Mesothelial cell of epicardium (in vitro differentiated cells): ENCODE measurements around the gene ANKRD39. TPM values are rescaled to one million over a fixed set of nuclear protein-coding genes. Genes with fewer than 3 reads are reported as not detected.

Experiments
- DNase-seq, 2 experiments: peaks; one replicate each; pipeline ENCODE4 v3.0.0; 2021; ENCODE audit warnings: low spot score in 2 of 2; ENCODE audit not compliant: unreplicated experiment in 2 of 2
- H3K27ac Mint-ChIP-seq: 2 replicates; pipeline ENCODE4 v1.8.0; 2021; ENCODE audit warnings: mixed read lengths
- H3K27me3 Mint-ChIP-seq: 2 replicates; pipeline ENCODE4 v1.8.0; 2021; ENCODE audit warnings: low read depth, mixed read lengths
- H3K36me3 Mint-ChIP-seq: 2 replicates; pipeline ENCODE4 v1.8.0; 2021; ENCODE audit warnings: mixed read lengths
- H3K4me1 Mint-ChIP-seq: 2 replicates; pipeline ENCODE4 v1.8.0; 2021; ENCODE audit warnings: mixed read lengths
- H3K4me3 Mint-ChIP-seq: 2 replicates; pipeline ENCODE4 v1.8.0; 2021; ENCODE audit warnings: mild to moderate bottlenecking, moderate library complexity, mixed read lengths
- H3K9me3 Mint-ChIP-seq: 2 replicates; pipeline ENCODE4 v1.8.0; 2021; ENCODE audit warnings: mixed read lengths
- CTCF ChIP-seq: fragments of 200-600 bp; sonication (generic); IDR thresholded peaks from one replicate; pipeline ENCODE4 v1.5.0; 2021; ENCODE audit warnings: antibody characterized with exemption; ENCODE audit not compliant: unreplicated experiment
- total RNA-seq: library from RNA; stranded (reverse); gene quantifications from 3 replicates; pipeline ENCODE4 v1.2.1, GENCODE V29; 2021

The ANKRD39 gene
- total RNA-seq, 1 donor from 2014 or later: 17.4 TPM

- TF ChIP-seq CTCF: no peak
- DNase-seq: no peak
- Mint-ChIP-seq H3K27ac (peak overlapping the region; percentile 37), H3K27me3 (no peaks in the 10 kb centered on the region), H3K9me3 (no peaks in the 10 kb centered on the region), H3K4me1 (peaks cover 70% of the 10 kb centered on the region), H3K36me3 (no peaks in the 10 kb centered on the region), H3K4me3 (no peak overlapping the region)
These were observed 26.7 kb upstream of the ANKRD39 start for GRCh38 chr2:96884299-96885094.

- Mint-ChIP-seq H3K27ac (no peak overlapping the region), H3K4me3 (no peak overlapping the region), H3K27me3 (no peaks in the 10 kb centered on the region), H3K9me3 (no peaks in the 10 kb centered on the region), H3K4me1 (peaks cover 62% of the 10 kb centered on the region), H3K36me3 (no peaks in the 10 kb centered on the region)
- DNase-seq: no peak
- no peak for TF ChIP-seq CTCF
These were observed 25.5 kb upstream of the ANKRD39 start for GRCh38 chr2:96883306-96883705.

GRCh38 chr2:96882906-96883305, 25.1 kb upstream of the ANKRD39 start:
- DNase-seq: no peak
- H3K9me3 Mint-ChIP-seq: no peaks in the 10 kb centered on the region
- H3K36me3 Mint-ChIP-seq: no peaks in the 10 kb centered on the region
- no peak overlapping the region for H3K27ac Mint-ChIP-seq
- peaks cover 62% of the 10 kb centered on the region for H3K4me1 Mint-ChIP-seq
- H3K4me3 Mint-ChIP-seq: no peak overlapping the region
- TF ChIP-seq CTCF: no peak
- H3K27me3 Mint-ChIP-seq: no peaks in the 10 kb centered on the region

GRCh38 chr2:96882230-96882629, 24.4 kb upstream of the ANKRD39 start:
- Mint-ChIP-seq H3K36me3 (no peaks in the 10 kb centered on the region), H3K4me3 (no peak overlapping the region), H3K4me1 (peaks cover 57% of the 10 kb centered on the region), H3K9me3 (no peaks in the 10 kb centered on the region), H3K27ac (peak overlapping the region; percentile 82), H3K27me3 (no peaks in the 10 kb centered on the region)
- no peak for TF ChIP-seq CTCF
- no peak for DNase-seq

- no peak for TF ChIP-seq CTCF
- Mint-ChIP-seq H3K27ac (peak overlapping the region; percentile 81), H3K4me3 (peak overlapping the region; percentile 25), H3K4me1 (peaks cover 55% of the 10 kb centered on the region), H3K27me3 (no peaks in the 10 kb centered on the region), H3K36me3 (no peaks in the 10 kb centered on the region), H3K9me3 (no peaks in the 10 kb centered on the region)
- no peak for DNase-seq
These were observed 23.8 kb upstream of the ANKRD39 start for GRCh38 chr2:96881349-96882195.
